HG03097 (cell line): ENCODE measurements around the gene SSBP3.
A peak's percentile ranks its signal among the peaks of the same experiment; 100 is the strongest.

ENCODE experiments used
- ATAC-seq: cut with Tn5 transposase; IDR thresholded peaks from one replicate; pipeline ENCODE4 v1.9.1; 2021; ENCODE audit not compliant: unreplicated experiment, low FRiP score

The SSBP3 gene

DNA sequence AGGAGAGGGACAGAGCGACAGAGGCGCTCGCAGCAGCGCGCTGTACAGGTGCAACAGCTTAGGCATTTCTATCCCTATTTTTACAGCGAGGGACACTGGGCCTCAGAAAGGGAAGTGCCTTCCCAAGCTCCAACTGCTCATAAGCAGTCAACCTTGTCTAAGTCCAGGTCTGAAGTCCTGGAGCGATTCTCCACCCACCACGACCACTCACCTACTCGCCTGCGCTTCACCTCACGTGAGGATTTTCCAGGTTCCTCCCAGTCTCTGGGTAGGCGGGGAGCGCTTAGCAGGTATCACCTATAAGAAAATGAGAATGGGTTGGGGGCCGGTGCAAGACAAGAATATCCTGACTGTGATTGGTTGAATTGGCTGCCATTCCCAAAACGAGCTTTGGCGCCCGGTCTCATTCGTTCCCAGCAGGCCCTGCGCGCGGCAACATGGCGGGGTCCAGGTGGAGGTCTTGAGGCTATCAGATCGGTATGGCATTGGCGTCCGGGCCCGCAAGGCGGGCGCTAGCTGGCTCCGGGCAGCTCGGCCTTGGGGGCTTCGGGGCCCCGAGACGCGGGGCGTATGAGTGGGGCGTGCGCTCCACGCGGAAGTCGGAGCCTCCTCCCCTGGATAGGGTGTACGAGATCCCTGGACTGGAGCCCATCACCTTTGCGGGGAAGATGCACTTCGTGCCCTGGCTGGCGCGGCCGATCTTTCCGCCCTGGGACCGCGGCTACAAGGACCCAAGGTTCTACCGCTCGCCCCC is 206.3 kb downstream of the SSBP3 start, which contains the start of the genes CYB5RL and MRPL37:
Gene CYB5RL, minus strand, starts transcription at position 266 of the 754 bp plus-strand sequence. CDS start 4,414 bp downstream, outside the sequence.
Gene MRPL37, plus strand, starts transcription at position 403 of the 754 bp plus-strand sequence. Its CDS starts 77 bp downstream, at position 480.
- ATAC-seq = peak; percentile 89

DNA sequence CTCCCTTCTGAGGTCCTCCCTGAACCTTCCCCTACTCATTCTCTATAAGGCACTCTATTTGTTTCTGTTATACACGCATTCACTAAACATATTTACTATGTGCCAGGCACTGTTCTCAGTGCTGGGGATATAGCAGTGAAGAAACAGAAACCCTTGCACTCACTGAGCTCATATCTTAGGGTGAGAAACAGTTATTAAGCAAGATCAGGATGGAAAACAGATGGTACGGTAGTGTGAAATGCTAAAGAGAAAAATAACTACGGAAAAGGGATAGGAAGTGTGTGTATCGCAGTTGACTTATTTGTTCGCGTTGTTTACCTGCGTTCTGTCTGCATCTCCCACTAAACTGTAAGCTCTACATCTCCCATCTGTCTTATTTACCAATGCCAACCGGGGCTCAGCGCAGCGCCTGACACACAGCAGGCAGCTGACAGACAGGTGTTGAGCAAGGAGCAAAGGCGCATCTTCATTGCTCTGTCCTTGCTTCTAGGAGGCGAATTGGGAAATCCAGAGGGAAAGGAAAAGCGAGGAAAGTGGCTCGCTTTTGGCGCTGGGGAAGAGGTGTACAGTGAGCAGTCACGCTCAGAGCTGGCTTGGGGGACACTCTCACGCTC is 206.9 kb downstream of the SSBP3 start:
- ATAC-seq = no peak

DNA sequence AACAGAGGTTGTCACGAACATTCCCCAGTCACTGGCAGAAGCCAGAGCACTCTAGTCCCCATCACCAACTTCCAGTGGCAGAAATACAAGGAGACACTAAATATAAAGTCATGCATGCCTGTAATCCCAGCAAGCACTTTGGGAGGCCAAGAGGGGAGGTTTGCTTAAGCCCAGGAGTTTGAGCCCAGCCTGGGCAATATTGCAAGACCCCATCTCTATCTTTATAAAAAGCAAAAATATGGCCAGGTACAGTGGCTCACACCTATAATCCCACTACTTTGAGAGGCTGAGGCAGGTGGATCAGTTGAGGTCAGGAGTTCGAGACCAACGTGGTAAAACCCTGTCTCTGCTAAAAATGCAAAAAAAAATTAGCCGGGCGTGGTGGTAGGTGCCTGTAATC is 212.7 kb downstream of the SSBP3 start:
- no peak for ATAC-seq

DNA sequence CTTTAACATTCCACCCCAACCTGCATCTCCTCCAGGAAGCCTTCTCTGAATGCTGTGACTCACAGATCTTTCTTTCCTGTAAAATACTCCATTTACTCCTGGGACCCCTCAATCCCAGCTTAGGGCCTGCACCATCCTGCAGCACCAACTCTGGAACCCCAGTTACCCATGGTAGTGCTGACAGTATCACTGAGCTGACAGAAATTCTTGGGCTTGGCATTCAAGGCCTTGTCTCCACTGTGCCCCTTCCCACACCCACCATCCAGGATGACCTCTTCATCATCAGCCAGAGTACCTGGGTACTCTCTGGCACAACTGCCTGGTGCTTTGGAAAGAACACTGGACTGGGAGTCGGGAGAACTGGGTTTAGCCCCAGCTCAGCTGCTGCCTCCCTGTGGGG is 214.7 kb downstream of the SSBP3 start:
- no peak for ATAC-seq

DNA sequence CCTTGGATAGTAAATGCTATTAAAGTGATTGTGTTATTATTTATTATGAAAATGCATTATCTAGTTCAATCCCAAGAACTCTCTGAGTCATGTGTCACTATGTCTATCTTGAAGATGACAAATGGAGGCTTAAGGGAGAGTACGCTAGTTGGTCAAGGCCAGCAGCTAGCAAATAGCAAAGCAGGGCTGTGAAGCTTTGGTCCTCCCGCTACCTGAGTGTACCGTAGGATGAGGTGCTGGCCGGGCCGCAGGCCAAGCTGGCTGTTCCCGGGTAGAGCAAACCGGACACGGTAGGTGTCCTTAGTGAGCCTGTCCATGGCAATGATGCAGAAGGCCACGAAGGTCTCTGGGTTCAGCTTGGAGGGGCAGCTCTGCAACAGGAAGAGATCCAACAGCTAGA is 215.7 kb downstream of the SSBP3 start:
- no peak for ATAC-seq

DNA sequence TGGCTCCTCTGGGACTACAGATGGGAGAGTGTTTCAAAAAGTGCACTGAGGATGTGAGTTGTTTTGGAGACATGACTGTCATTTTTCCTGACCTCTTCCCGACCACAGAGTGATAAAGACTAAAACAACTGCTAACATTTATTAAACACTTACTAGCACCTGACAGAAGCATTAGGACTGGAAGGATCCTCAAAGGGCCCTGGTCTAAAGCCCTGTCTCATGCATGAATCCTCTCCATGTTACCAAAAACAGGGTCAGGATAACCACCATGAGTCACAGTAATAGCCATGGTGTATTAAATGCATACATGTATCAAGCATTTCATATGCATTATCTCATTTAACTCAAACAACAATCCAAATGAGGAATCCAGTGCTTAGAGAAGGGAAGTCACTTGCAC is 217.9 kb downstream of the SSBP3 start:
- no peak for ATAC-seq

DNA sequence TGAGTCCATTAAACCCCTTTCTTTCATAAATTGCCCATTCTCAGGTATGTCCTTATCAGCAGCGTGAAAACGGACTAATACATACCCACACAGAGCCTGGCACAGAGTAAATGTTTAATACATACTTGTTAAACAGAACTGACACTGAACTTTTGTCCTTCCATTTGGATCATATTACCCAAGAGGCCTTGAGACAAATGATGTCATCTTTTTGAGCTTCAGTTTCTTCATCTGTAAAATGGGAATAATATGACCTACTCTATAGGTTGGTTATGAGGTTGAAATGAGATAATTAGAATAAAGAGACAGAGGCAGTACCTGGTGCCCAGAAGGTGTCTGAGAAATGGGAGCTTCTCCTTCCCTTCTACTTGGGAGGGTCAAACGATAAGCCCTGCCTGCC is 220.1 kb downstream of the SSBP3 start:
- no peak for ATAC-seq

DNA sequence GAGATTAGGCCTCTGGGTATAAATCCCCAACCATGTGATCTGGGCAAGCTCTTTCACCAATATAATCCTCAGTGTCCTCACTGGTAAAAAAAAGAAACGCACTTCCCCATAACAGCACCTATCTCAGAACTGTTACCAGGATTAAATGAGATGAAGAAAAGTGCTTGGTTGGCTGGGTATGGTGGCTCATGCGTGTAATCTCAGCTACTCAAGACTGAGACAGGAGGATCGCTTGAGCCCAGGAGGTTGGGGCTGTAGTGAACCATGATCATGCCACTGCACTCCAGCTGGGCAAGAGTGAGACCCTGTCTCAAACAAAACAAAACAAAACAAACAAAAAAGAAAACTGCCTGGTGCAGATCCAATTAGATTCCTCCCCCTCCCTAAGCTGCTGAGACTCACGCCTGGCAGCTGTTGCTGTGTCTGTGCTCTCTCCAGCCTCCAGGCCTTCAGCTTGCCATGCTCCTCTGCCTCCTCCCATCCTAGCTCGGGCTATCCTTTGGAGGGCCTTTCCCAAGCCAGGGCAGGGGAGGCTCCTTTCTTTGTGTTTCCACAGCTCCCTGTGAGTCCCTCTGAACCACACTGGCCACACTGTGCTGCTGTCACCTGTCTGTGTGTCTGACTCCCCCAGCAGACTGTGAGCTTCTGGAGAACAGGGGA is 225.4 kb downstream of the SSBP3 start:
- ATAC-seq = no peak

DNA sequence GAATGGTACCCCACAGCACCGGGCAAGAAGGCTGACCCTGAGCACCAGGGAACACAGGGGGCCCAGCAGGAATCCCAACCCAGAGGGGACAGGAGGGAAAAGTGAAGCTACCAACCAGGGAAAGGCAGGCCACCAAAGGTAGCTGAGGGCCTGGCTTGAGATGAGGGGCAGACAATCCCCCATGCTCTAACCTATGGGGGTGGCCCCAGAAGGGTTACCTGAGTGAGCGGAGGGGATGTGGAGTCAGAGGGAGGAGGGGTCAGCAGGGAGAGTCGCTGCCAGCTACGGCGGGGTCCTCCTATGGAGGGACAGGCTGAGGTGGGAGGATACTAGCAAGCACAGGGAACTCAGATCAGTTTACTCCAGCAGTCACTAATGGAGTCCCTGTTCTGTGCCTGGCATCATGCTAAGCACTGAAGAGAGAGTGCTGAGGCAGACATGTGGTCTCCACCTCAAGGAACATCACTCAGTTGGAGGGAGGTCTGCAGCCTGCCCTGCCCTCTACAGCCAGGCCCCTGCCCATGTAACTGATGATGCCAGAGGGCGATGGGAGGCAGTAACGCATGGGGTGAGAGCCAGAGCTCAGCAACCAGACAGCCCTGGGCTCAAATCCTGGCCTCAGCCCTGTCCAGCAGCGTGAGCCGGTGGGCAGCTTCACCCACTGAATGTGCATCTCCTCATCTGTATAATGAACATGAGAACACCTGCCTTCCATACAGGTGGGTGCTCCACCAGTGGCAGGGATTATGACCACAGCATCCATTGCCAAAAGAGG is 227.7 kb downstream of the SSBP3 start:
- ATAC-seq = no peak

DNA sequence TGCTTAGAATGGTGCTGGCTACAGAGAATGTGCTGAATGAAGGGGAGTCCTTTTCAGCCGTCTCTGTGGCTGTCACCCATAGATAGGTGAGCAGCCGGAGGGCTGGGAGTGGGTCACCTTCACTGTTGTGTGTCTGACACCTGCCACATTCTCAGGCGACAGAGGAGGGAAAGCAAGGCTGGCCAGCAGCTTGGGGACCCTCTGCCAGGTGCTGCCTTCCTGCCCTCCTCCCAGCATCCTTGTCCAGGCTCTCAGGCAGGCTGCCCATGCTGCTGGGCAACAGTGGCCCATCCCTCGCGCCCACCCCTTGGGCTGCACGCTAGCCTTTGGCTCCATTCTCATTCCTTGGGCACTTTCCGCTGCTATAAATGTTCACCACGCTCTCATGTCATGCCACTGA is 228.5 kb downstream of the SSBP3 start:
- ATAC-seq = no peak

DNA sequence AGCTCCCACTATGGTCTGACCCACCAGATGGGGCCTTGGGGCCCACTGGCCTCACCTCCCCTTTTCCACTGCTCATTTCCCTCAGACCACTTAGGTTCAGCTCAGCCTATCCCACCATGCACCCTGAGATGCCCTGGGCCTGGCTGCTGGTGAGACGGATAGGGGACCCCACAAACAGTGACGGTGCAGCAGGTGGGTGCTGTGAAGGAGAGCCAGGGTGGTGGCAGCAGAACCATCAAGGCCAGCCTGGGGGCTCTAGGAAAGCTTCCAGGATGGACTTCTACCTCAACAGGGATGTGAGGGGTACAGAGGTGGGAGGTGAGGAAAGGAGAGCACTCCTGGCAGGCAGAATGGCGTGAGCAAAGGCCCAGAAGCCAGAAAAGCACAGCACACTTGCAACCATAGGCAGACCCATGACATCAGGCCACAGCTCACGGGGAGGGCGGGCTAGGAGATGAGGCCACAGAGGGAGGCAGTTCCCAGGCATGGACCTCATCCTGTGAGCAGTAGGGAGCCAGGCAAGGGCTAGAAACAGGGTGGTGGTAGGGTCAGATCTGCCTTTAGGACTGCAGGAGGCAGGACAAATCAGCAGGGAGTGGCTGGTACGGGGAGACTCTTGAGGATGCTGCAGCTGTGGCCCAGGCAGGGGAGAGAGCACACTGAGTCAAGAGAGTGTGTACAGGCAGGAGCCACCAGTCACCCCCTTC is 229.4 kb downstream of the SSBP3 start:
- no peak for ATAC-seq
